Vagina (tissue), 2 donors: ENCODE data around the gene BMPR1A. TPM values are rescaled to one million over a fixed set of nuclear protein-coding genes. Genes with fewer than 3 reads are reported as not detected.

ENCODE experiments used
- DNase-seq, 2 donors: peaks; one replicate each; pipeline ENCODE4 v3.0.0-alpha.2; 2017; ENCODE audit errors: extremely low spot score in 2 of 2
- H3K27ac ChIP-seq: fragments of 200-600 bp; sonication (generic); one replicate; pipeline ENCODE4 v1.5.1; 2019
- H3K27me3 ChIP-seq: fragments of 200-600 bp; sonication (generic); one replicate; pipeline ENCODE4 v1.5.1; 2019
- H3K36me3 ChIP-seq, 2 donors: fragments of 200-600 bp; sonication (generic); one replicate each; pipeline ENCODE4 v1.5.1; 2017 to 2019
- H3K4me1 ChIP-seq: fragments of 200-600 bp; sonication (generic); one replicate; pipeline ENCODE4 v1.5.1; 2019
- H3K4me3 ChIP-seq, 2 donors: fragments of 200-600 bp; sonication (generic); 1 replicate in 1 of 2; 2 replicates in 1 of 2; pipeline ENCODE4 v1.5.1; 2016 to 2019
- H3K9me3 ChIP-seq: fragments of 200-600 bp; sonication (generic); one replicate; pipeline ENCODE4 v1.5.1; 2019
- POLR2A ChIP-seq, 2 donors: fragments of 450-650 bp; IDR thresholded peaks; one replicate each; pipeline ENCODE4 v1.6.1; 2017; ENCODE audit warnings: antibody characterized with exemption in 2 of 2, mild to moderate bottlenecking in 2 of 2, moderate library complexity in 2 of 2
- POLR2AphosphoS5 ChIP-seq, 2 donors: sonication (generic); formaldehyde crosslinking; IDR thresholded peaks; one replicate each; pipeline ENCODE4 v1.9.0; 2017; ENCODE audit warnings: antibody characterized with exemption in 2 of 2, mild to moderate bottlenecking in 2 of 2, low read depth in 1 of 2; ENCODE audit not compliant: insufficient read depth in 1 of 2
- intact Hi-C: fragments of 100-400 bp; cut with DNase I; formaldehyde crosslinking; loops from one replicate; pipeline ENCODE4 v1.15.1; 2023
- total RNA-seq: library from RNA; depleted of rRNA; stranded (reverse); fragments of >200 nt; gene quantifications from one replicate; pipeline ENCODE4 v1.2.3, GENCODE V29; 2016
- TF ChIP-seq, protein P1 (sequence below), 3 experiments: fragments of 450-650 bp in 2 of 3; fragments of 200-600 bp in 1 of 3; sonication (generic) in 1 of 3; IDR thresholded peaks; one replicate each; pipeline ENCODE4 v1.5.1; 2017 to 2019; ENCODE audit warnings: antibody characterized with exemption in 3 of 3, mild to moderate bottlenecking in 2 of 3, moderate library complexity in 2 of 3

The BMPR1A gene
- total RNA-seq, 1 donor from 2014 or later = 33.1 TPM

DNA sequence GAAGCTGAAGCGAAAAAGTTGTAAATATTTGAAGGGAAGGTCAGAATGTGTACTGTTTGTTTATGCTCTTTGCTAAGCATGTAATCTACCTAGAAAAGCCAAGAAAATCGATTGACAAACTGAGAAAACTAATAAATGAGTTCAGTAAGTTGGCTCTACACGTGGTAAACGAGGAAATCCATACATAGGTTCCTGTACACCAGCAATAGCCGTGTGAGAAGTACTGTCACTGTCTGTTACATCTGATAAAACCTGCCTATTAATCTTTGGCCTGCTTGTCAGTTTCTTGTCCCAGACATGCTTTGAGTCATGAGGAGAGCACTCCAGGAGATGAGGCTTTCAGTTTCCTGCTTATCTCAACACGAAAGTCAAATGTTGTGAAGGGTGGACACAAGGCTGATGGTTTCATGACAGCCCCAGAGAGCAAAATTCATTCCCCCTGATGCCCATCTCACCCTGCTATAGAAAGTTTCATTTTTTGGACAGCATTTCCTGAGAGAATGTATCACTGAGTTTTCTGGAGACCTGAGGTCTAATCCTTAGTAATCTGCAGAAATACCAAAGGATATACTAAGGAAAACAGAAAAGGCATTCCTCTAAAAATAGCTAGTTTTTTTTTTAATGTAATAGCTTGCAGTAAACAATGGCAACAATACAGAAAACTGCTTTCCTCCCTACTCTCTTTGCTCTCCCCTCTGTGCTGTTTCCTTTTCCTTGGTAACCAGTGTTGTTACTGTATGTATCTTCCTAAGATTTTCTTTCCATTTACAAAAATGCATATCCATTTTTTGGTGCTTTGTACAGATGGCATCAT, 18.8 kb downstream of the BMPR1A start:
- Histone ChIP-seq H3K36me3 (no peaks in the 10 kb centered on the region), H3K4me3 (no peak overlapping the region), H3K4me1 (peaks cover 28% of the 10 kb centered on the region), H3K9me3 (no peaks in the 10 kb centered on the region), H3K27me3 (no peaks in the 10 kb centered on the region), H3K27ac (no peak overlapping the region)
- intact Hi-C loops = no loop called here
- DNase-seq = no peak
- TF ChIP-seq POLR2A (IDR thresholded peaks at IDR 0.05) = no peak
- TF ChIP-seq, protein P1, sequence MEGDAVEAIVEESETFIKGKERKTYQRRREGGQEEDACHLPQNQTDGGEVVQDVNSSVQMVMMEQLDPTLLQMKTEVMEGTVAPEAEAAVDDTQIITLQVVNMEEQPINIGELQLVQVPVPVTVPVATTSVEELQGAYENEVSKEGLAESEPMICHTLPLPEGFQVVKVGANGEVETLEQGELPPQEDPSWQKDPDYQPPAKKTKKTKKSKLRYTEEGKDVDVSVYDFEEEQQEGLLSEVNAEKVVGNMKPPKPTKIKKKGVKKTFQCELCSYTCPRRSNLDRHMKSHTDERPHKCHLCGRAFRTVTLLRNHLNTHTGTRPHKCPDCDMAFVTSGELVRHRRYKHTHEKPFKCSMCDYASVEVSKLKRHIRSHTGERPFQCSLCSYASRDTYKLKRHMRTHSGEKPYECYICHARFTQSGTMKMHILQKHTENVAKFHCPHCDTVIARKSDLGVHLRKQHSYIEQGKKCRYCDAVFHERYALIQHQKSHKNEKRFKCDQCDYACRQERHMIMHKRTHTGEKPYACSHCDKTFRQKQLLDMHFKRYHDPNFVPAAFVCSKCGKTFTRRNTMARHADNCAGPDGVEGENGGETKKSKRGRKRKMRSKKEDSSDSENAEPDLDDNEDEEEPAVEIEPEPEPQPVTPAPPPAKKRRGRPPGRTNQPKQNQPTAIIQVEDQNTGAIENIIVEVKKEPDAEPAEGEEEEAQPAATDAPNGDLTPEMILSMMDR (IDR thresholded peaks at IDR 0.05) = no peak
- TF ChIP-seq POLR2AphosphoS5 (IDR thresholded peaks at IDR 0.05; ENCODE audit: insufficient read depth in 1 of 2, low read depth in 1 of 2) = no peak

DNA sequence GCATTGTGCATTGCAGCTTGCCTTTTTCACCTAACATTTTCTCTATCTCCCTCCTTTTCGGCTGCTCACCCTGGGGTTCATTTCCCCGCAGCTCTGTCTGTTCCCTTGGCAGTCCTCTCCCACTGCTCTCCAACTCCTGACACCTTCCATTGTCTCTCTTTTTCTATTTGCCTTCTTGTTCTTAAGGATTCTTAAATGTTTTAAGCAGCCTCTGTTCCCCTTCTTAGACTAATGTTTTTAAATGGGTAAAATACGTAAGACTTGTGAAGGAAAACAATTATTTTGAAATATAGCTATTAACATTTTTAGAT, 19.4 kb downstream of the BMPR1A start:
- no peak for DNase-seq
- no peaks in the 10 kb centered on the region for H3K36me3 ChIP-seq
- intact Hi-C loops = no loop called here
- TF ChIP-seq POLR2AphosphoS5 (IDR thresholded peaks at IDR 0.05; ENCODE audit: insufficient read depth in 1 of 2, low read depth in 1 of 2) (no peak), POLR2A (IDR thresholded peaks at IDR 0.05) (no peak)
- TF ChIP-seq, protein P1 (IDR thresholded peaks at IDR 0.05) = no peak
- no peaks in the 10 kb centered on the region for H3K27me3 ChIP-seq
- H3K4me3 ChIP-seq = no peak overlapping the region
- H3K27ac ChIP-seq = no peak overlapping the region
- H3K4me1 ChIP-seq = peaks cover 23% of the 10 kb centered on the region
- H3K9me3 ChIP-seq = no peaks in the 10 kb centered on the region

DNA sequence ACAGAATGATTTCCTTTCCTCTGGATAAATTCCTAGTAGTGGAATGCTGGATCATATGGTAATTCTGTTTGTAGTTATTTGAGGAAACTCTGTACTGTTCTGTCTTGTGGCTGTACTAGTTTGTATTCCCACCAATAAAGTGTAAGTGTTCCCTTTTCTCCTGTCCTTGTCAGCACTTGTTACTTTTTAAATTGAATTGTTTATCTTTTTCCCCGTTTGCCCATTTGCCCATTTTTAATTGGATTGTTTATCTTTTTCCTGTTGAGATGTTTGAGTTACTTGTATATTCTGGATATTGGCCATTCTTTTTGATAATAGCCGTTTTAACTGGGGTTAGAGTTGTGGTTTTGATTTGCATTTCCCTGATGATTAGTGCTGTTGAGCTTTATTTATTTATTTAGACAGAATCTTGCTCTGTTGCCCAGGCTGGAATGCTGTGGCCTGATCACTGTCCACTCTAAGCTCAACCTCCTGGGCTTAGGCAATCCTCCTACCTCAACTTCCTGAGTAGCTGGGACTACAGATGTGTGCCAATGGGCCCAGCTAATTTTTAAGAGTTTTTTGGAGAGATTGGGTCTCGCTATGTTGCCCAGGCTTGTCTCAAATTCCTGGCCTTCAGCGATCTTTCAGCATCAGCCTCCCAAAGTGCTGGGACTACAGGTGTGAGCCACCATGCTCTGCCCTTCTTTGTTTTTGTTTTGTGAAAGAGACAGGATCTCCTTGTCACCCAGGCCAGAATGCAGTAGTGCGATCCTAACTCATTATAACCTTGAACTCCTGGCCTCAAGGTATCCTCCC, 23.0 kb downstream of the BMPR1A start:
- intact Hi-C loops = no loop called here
- Histone ChIP-seq H3K27ac (no peak overlapping the region), H3K9me3 (no peaks in the 10 kb centered on the region), H3K4me3 (no peak overlapping the region), H3K36me3 (no peaks in the 10 kb centered on the region), H3K4me1 (peaks cover 32% of the 10 kb centered on the region), H3K27me3 (no peaks in the 10 kb centered on the region)
- DNase-seq = no peak
- TF ChIP-seq POLR2AphosphoS5 (IDR thresholded peaks at IDR 0.05; ENCODE audit: insufficient read depth in 1 of 2, low read depth in 1 of 2) (no peak), POLR2A (IDR thresholded peaks at IDR 0.05) (no peak)
- TF ChIP-seq, protein P1 (IDR thresholded peaks at IDR 0.05) = no peak

DNA sequence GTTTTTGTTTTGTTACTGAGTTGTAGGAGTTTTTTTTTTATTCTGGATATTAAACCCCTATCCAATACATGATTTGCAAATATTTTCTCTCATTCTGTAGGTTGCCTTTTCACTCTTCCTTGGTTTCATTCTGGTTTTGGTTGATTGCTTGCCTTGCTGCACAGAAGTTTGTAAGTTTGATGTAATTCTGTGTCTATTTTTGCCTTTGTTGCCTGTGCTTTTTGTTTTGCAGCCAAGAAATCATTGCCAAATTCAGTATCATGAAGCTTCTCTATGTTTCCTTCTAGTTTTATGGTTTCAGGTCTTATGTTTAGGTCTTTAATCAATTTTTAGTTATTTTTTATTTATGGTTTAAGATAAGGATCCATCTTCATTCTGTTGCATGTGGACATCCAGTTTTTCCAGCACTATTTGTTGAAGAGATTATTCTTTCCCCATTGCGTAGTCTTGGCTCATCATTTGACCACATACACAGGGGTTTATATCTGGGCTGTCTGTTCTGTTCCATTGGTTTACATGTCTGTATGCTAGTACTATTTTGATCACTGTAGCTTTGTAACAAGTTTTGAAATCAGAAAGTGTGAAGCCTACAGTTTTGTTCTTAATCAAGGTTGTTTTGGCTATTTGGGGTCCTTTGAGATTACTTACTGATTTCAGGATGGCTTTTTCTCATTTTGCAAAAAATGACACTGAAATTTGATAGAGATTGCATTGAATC, 26.4 kb downstream of the BMPR1A start:
- Histone ChIP-seq H3K4me3 (no peak overlapping the region), H3K27me3 (no peaks in the 10 kb centered on the region), H3K4me1 (peaks cover 33% of the 10 kb centered on the region), H3K36me3 (no peaks in the 10 kb centered on the region), H3K27ac (no peak overlapping the region), H3K9me3 (no peaks in the 10 kb centered on the region)
- intact Hi-C loops = no loop called here
- TF ChIP-seq, protein P1 (IDR thresholded peaks at IDR 0.05) = no peak
- no peak for TF ChIP-seq POLR2AphosphoS5 (IDR thresholded peaks at IDR 0.05; ENCODE audit: insufficient read depth in 1 of 2, low read depth in 1 of 2)
- TF ChIP-seq POLR2A (IDR thresholded peaks at IDR 0.05) = no peak
- DNase-seq = no peak
